Mucosa of descending colon (tissue), 3 donors: ENCODE results near the gene SHMT2. TPM values are rescaled to one million over a fixed set of nuclear protein-coding genes. Genes with fewer than 3 reads are reported as not detected.

Experiments
- ATAC-seq: fragments of 200-7000 bp; cut with Tn5 transposase; one replicate; pipeline ENCODE4 v1.9.1; 2020; ENCODE audit warnings: mild to moderate bottlenecking, moderate library complexity
- DNase-seq, 3 donors: peaks; one replicate each; pipeline ENCODE4 v3.0.0-alpha.2; 2020
- H3K36me3 ChIP-seq: fragments of 200-600 bp; one replicate; pipeline ENCODE4 v1.8.0; 2021; ENCODE audit warnings: low read depth, mild to moderate bottlenecking
- H3K4me1 ChIP-seq: fragments of 200-600 bp; one replicate; pipeline ENCODE4 v1.8.0; 2021; ENCODE audit warnings: low read depth, mild to moderate bottlenecking
- H3K4me3 ChIP-seq: fragments of 200-600 bp; one replicate; pipeline ENCODE4 v1.8.0; 2021; ENCODE audit warnings: mild to moderate bottlenecking
- H3K9me3 ChIP-seq: fragments of 200-600 bp; one replicate; pipeline ENCODE4 v1.8.0; 2021; ENCODE audit warnings: mild to moderate bottlenecking
- intact Hi-C, 2 donors: fragments of 100-400 bp; cut with DNase I in 1 of 2; cut with micrococcal nuclease in 1 of 2; formaldehyde crosslinking; loops; one replicate each; pipeline versions ENCODE4 v1.11.0 to v1.11.1; 2022; cut with DNase I, micrococcal nuclease
- total RNA-seq, 3 donors: library from RNA; stranded (reverse); fragmentation: NEBNext Ultra II Directional in 2 of 3; extraction: Animal tissue kit (Norgen Biotek cat#: 25700) in 2 of 3; gene quantifications; one replicate each; pipeline versions ENCODE4 v1.2.1 to v1.2.4, GENCODE V29; 2021 to 2023
- TF ChIP-seq, protein P1 (sequence below): fragments of 200-600 bp; IDR thresholded peaks from one replicate; pipeline ENCODE4 v1.8.0; 2022; ENCODE audit warnings: antibody characterized with exemption, mild to moderate bottlenecking
- donor health status: DM: no; HTN: no; CAD: no; lungs with moderate emphysema.
- donor health status: DM: no; HTN: no; CAD: no.
- donor health status: DM: no; HTN: yes; CAD: no.

Gene SHMT2
- total RNA-seq, 3 donors from 2014 or later = 34.7 to 67.4 (median 40.9) TPM

DNA sequence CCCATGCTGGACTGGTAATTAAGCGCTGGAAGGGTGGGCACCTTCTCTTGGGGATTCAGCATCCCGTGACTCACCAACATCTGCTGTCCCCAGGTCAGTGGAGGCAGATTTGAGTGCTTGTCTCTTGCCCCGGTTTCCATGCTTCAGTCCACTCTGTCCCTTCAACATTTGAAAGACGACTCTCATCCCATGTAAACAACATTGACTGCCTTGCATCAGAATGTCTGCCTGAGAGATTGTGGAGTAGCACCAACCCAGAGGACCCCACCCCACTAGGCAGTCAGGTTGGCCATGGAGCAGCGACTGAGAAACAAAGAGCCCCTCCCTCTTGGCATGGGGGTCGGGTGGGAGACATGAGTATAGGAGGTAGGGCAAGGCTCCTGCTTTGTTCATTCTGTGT lies 26.4 kb downstream of the SHMT2 start:
- Histone ChIP-seq H3K4me1 (no peaks in the 10 kb centered on the region), H3K4me3 (no peak overlapping the region), H3K9me3 (no peaks in the 10 kb centered on the region), H3K36me3 (no peaks in the 10 kb centered on the region)
- intact Hi-C loops = no loop called here
- TF ChIP-seq, protein P1, sequence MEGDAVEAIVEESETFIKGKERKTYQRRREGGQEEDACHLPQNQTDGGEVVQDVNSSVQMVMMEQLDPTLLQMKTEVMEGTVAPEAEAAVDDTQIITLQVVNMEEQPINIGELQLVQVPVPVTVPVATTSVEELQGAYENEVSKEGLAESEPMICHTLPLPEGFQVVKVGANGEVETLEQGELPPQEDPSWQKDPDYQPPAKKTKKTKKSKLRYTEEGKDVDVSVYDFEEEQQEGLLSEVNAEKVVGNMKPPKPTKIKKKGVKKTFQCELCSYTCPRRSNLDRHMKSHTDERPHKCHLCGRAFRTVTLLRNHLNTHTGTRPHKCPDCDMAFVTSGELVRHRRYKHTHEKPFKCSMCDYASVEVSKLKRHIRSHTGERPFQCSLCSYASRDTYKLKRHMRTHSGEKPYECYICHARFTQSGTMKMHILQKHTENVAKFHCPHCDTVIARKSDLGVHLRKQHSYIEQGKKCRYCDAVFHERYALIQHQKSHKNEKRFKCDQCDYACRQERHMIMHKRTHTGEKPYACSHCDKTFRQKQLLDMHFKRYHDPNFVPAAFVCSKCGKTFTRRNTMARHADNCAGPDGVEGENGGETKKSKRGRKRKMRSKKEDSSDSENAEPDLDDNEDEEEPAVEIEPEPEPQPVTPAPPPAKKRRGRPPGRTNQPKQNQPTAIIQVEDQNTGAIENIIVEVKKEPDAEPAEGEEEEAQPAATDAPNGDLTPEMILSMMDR = no peak
- ATAC-seq (no peak), DNase-seq (no peak)

DNA sequence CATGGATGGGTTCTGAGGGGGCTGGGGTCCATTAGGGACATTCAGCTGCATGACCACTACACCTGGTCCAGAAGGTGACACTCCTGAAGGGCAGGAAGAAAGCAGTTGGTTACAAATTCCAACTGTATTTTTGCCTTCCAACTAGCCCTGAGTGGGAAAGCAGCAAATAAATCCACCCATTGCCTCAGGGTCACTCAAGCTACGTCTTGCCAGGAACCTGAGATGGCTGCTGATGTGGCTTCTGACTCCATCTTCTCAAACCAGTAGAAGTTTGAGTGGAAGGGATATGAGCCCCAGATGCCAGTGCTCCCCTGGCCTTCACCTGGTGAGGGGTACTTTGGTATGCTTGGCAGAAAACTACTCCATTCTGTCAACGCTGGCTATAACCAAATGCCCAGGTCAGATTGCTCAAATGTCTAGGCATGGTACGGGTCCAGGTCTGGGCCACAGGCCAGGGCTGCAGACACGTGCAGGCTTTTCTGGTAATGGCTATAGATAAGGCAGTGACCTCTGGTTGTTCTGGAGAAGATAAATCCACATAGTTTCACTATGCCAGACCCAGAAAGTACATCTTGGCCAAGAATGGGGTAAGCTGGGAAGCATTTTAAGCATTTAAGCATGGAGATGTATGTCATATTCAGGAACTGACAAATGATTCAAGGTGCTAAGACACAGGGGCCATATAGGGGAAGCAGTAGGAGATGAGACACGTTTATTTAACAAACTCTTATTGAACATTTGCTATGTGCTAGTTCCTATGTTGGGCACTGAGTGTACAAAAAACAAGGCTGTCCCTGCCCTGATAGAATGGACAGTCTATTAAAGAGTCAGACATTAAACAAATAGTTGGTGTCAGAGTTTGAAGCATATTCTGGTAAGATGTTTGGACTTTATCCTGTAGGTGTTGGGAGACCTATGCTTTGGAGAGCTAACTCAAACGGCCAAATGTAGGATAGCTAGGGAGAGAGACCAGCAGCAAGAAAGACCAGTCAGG lies 29.8 kb downstream of the SHMT2 start:
- TF ChIP-seq, protein P1 = no peak
- no peak for DNase-seq
- Histone ChIP-seq H3K9me3 (no peaks in the 10 kb centered on the region), H3K36me3 (no peaks in the 10 kb centered on the region), H3K4me1 (no peaks in the 10 kb centered on the region), H3K4me3 (no peak overlapping the region)
- ATAC-seq = no peak
- intact Hi-C loops = no loop called here

DNA sequence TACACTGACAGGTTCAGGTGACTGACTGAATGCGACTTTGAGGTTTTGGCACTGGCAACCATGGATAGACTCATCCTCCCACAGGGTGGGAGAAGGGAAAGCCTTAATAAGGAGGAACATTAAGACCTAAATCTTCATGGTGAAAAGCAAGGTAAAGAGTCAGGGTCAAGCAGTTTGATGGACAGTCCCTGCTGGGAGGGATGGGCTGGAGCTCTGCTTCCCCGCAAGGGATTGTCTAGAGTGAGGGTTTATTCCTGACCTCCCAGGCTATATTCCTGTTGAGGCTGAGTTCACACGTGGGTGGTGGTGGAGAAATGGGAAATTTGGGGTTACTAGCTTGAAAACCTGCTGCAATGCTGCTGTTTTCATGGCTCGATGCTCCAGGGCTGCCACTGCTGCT lies 30.9 kb downstream of the SHMT2 start:
- DNase-seq = no peak
- H3K36me3 ChIP-seq = no peaks in the 10 kb centered on the region
- intact Hi-C loops = loop anchor here in 1 of 2 donors (10.0 kb wide), 1 partner anchor 194 kb away; the partner anchor contains the start of genes GLI1 and INHBE

DNA sequence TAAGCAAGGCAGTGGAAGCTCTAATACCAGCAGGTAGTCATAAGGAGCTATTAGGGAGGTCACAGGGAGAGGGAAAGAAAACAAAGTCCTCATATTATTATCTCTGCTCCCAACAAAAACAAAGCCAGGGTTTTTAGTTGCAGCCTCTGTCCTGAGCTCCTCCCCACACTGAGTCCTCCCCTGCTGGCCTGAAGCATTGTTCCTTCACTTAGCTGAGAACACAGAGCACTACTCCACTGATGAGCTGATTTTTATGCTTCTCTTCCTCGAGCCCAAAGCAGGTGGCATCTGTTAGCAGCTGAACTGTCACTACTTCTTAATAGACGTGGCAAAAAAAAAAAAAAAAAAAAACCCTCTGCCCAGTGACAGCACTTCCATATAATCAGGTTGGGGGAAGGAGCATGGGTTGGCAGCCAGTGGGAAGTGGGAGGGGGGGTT lies 31.9 kb downstream of the SHMT2 start:
- Histone ChIP-seq H3K36me3 (no peaks in the 10 kb centered on the region), H3K9me3 (no peaks in the 10 kb centered on the region), H3K4me1 (no peaks in the 10 kb centered on the region), H3K4me3 (no peak overlapping the region)
- ATAC-seq = no peak
- no peak for DNase-seq
- intact Hi-C loops = loop anchor here in 1 of 2 donors (10.0 kb wide), 1 partner anchor 193 kb away; the partner anchor contains the start of genes GLI1 and INHBE
- TF ChIP-seq, protein P1 = no peak

More for the DNA sequence above, 30.9 kb downstream of the SHMT2 start:
- Histone ChIP-seq H3K4me3 (no peak overlapping the region), H3K9me3 (no peaks in the 10 kb centered on the region), H3K4me1 (no peaks in the 10 kb centered on the region)
- no peak for ATAC-seq
- TF ChIP-seq, protein P1 = no peak

DNA sequence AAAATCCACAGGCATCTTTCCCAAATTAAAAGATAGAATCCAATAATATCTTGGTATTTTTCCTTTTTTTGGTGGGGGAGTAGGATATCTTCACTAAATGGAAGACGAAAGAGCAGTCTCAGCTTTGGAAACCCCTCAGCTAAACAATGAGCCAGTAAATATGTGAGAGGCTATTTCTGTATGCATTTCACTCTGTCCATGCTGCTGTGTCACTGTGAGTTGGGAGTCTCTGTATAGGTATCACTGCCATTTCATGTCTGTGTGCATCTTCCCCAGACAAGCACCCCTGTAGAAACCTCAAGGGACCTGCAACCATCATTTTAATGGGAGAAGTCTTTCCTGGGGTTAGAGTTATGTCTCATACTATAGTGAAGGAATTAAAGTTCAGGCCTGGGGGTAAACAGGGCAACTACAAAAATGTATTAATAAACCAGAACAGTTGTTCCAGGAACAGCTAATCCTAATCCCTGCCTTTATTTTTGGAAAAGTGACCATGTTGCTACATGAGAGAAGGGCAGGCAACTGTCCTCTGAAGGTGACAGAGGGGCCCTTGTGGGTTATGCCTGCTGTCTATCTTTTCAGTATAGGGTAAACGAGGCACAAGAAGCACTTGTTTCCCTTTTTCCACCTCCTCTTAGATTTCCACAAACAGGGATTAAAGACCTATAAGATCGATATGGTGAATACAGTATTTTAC lies 32.8 kb downstream of the SHMT2 start:
- DNase-seq (no peak), ATAC-seq (no peak)
- no peaks in the 10 kb centered on the region for H3K9me3 ChIP-seq
- TF ChIP-seq, protein P1 = no peak
- no peak overlapping the region for H3K4me3 ChIP-seq
- intact Hi-C loops = loop anchor here in 1 of 2 donors (10.0 kb wide), 1 partner anchor 193 kb away; the partner anchor contains the start of genes GLI1 and INHBE
- H3K4me1 ChIP-seq = no peaks in the 10 kb centered on the region
- no peaks in the 10 kb centered on the region for H3K36me3 ChIP-seq
